ENCODE results near the gene EIF4A2.

DNA sequence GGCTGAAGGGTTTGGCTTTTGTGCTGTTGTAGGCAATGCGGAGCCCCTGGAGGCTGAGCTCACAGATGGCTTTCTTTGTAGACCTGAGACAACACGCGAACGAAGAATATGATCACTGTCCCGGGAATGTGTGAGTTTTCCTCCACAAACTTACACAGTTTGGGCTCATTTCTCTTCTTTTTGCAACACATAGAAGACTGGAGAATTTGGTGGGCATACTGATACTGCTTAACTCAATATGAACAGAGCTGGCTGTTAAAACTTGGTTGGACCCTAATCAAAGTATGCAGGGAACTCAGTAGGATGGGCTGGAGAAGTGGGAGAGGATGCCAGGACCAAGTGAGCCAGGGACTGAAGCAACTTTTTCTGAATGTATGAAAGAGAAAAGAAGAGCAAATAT is 35.1 kb downstream of the EIF4A2 start:
- TF ChIP-seq, protein P1, sequence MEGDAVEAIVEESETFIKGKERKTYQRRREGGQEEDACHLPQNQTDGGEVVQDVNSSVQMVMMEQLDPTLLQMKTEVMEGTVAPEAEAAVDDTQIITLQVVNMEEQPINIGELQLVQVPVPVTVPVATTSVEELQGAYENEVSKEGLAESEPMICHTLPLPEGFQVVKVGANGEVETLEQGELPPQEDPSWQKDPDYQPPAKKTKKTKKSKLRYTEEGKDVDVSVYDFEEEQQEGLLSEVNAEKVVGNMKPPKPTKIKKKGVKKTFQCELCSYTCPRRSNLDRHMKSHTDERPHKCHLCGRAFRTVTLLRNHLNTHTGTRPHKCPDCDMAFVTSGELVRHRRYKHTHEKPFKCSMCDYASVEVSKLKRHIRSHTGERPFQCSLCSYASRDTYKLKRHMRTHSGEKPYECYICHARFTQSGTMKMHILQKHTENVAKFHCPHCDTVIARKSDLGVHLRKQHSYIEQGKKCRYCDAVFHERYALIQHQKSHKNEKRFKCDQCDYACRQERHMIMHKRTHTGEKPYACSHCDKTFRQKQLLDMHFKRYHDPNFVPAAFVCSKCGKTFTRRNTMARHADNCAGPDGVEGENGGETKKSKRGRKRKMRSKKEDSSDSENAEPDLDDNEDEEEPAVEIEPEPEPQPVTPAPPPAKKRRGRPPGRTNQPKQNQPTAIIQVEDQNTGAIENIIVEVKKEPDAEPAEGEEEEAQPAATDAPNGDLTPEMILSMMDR (conservative IDR thresholded peaks at IDR 0.05; ENCODE audit: low read depth, low read length) = no peak
- no peak for TF ChIP-seq EZH2 (IDR thresholded peaks at IDR 0.05; ENCODE audit: borderline replicate concordance, low read depth, low read length, poor library complexity, severe bottlenecking)
